Hindlimb muscle (tissue), 1 donor: ENCODE measurements around the gene BPIFB4. TPM values are rescaled to one million over a fixed set of nuclear protein-coding genes. Genes with fewer than 3 reads are reported as not detected.
"Not testable (repeated sequence)": the region's sequence is repeated elsewhere in the genome, so short reads cannot be mapped to it uniquely, and the experiment has no call there.

Experiments used
- DNase-seq: peaks from one replicate; pipeline ENCODE4 v3.0.0-alpha.2; 2013
- polyA plus RNA-seq: library from polyadenylated mRNA; unstranded; fragments of 120-200 nt; gene quantifications from one replicate; pipeline ENCODE4 v1.2.1, GENCODE V29; 2013; ENCODE audit not compliant: insufficient read length

Gene BPIFB4
- polyA plus RNA-seq, 1 donor: 0.23 TPM

DNA sequence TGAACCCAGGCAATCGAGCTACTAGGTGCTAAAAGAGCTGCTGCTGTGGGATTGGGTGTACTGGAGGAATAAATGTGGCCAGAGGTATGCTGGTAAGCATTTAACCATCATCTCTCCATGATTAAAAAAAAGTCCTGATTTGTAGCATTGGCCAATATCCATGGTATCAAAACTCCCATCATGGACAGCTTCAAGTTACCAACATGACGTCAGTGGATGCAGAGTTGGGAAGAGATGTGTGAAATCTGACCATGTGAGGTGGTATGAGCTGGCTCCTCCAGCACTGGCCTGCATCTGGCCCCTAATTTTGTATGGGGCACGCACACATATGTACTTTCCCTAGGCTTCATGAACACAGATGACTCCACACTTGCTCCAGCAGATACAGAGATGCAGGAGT is 11.7 kb downstream of the BPIFB4 start:
- DNase-seq: no peak

DNA sequence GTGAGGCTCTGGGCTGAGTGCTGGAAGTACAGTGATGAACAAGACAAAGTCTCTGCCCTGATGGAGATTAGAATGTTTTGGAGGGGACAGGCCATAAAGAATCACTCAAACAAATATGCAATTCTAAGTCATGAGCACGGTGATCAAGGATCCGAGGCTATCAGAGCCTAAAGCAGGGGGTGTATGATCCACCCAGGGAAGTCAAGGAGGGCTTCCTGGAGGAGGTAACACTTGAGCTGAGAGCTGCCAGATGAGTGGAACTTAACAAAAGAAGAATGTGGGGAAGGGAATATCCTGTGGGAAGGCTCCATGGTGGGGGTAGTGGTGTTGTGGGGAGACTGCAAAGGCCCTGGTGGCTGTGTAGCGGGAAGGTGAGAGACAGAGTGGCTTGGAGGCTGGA is 12.2 kb downstream of the BPIFB4 start:
- no peak for DNase-seq

DNA sequence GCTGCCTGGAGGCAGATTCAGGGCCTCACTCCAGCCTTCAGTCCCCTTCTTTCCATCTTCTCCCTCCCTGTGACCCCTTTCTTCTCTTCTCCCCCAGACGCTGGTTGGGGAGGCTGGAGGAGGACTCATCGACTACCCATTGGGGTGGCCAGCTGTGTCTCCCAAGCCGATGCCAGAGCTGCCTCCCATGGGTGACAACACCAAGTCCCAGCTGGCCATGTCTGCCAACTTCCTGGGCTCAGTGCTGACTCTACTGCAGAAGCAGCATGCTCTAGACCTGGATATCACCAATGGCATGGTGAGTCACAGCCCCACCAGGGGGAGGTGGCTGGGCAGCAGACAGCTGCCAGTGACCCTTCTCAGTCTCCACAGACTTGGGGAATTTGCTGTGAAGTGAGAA is 12.9 kb downstream of the BPIFB4 start:
- DNase-seq: no peak

DNA sequence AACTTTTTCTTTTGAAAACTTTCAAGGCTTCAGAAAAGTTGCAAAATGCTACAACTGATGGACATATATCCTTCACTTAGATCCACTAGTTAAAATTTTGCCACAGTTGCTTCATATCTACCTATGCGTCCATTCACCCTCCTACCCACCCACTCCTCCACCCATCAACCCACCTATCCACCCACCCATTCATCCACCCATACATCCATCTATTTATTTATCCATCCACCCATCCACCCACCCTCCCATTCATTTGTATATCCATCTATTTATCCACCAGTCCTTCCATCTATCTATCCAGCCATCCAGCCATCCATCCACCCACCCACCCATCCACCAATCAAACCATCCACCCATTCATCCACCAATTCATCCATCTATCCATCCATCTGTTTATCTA is 13.6 kb downstream of the BPIFB4 start:
- DNase-seq: no peak

DNA sequence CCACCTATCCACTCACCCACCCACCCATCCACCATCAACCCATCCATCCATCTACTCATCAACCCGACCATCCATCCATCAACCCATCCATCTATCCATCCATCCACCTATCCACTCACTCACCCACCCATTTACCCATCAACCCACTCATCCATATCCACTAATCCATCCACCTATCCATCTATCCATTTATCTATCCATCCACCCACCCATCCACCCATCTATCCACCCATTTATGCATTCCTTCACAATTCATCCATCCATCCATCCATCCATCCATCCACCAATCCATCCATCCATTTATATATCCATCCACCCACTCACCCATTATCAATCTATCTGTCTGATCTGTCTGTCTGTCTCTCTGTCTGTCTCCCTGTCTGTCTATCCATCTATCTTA is 14.1 kb downstream of the BPIFB4 start:
- no peak for DNase-seq

DNA sequence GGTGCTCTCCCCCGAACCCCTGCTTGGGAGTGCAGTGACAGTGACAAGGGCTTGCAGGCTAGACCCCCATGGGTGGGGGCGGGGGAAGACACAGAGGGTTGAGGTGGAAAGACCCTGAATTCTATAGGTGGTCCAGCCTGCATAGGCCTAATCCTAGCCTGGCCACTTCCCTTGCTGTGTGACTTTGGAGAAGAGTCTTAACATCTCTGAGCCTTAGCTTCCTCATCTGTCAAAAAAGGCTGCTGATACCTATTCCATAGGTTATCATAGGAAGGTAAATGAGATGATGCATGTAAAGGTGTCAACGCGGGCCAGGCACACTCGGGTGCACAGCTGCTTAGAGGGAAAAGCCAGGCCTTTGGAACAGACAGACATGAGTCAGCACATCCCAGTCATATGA is 15.8 kb downstream of the BPIFB4 start:
- no peak for DNase-seq

DNA sequence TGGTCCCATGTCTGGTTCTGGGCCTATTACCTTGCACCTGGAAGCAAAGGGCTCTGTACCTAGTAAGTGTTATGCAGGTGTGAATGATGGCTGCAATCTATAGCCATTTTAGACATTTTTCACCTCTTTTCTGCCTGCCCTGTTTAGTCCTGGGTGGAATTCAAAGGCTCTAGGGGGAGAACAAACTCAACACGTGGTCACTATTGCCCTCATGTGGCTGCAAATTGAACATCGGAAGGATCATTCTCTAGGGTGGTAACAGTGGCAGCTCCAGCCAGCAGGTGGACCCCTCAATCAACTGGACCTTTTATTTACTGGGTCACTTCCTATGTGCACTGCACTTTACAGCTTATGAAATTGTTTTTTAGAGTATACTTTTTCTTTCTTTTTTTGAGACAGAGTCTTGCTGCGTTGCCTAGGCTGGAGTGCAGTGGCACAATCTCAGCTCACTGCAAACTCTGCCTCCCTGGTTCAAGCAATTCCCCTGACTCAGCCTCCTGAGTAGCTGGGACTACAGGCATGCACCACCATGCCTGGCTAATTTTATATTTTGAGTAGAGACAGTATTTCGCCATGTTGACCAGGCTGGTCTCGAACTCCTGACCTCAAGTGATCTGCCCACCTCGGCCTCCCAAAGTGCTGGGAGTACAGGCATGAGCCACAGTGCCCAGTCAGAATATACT is 16.6 kb downstream of the BPIFB4 start:
- DNase-seq: peak; percentile 18

DNA sequence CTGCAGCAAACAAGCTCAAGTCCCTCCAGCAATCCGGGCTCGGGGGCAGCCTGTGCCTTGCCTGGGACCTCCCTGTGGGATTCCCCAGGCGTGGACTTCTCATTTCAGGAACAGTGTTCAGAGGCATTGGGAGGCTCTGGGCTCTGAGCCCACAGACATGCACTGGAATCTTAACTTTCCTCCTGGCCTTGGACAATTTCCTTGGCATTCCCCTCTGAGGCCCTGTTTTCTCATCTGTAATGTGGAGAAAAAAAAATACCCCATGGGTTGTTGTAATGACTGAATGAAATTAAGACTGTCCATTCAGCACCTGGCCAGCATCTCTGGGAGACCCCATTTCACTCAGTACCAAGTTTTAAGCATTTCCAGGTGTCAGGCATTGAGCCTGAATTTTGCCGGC is 17.6 kb downstream of the BPIFB4 start:
- peak; percentile 31 for DNase-seq

DNA sequence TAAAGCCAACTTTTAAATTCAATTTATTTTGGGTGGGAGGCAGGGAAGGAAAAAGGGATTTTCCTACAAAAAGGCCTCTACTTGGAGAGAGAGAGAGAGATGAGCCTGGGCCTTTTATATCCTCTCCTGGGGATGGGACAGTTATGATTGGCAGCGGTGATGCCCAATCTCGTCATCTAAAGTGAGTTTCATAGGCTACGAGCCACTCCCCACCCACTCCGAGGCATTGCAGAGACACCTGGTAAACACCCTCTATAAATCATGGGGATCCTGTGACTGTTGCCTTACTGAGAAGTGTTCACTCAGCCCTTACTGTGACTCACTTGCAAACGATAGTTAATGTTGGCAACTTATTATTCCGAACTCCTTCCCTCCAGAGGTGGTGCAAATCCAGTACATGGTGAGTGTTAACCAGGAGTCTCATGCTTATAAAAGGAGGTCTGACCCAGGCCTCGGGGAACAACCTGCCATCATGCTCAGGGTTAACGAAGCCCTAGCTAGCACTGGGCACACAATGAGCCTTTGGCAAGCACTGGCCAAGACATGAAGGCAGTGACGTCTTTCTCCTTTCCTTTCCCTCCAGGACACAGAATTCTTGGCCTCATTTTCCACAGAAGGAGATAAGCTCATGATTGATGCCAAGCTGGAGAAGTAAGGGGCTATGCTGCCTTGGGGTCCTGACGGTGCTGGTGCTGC is 20.5 kb downstream of the BPIFB4 start:
- no peak for DNase-seq

DNA sequence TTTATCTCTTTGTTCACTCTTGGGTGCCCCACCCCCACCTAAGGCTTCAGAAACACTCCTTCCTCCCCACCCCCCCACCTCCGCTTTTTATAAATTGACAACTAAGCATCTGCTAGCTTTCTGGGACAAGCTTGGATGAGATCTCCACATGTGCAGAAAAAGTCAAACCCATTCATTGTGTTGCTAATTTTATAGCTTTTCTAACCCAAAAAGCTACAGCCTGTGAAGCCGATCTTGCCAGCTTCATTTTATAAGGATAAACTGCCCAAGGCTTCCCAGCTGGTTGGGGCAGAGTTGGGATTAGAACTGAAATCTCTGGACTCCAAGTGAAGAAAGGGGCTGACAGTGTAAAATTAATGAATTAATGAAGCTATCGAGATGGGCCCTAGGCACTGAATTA is 24.1 kb downstream of the BPIFB4 start:
- no peak for DNase-seq

DNA sequence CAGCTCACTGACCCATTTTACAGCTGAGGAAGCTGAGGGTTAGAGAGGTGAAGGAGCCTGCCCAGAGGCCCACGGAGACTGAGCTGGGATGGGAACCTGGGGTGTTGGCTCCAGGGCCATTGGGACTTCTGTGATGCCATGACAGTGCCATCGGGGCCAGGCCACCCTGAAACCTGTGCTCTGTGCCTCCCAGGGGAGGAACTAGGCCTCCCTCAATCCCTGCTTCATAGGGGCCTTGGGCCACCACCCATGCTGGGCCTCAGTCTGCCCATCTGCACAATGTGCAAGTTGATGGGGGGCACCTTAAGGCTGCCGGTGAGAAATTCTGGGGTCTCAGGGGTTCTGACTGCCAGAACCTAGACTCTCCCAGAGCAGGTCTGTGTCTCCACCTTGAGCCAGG is 24.9 kb downstream of the BPIFB4 start:
- no peak for DNase-seq

DNA sequence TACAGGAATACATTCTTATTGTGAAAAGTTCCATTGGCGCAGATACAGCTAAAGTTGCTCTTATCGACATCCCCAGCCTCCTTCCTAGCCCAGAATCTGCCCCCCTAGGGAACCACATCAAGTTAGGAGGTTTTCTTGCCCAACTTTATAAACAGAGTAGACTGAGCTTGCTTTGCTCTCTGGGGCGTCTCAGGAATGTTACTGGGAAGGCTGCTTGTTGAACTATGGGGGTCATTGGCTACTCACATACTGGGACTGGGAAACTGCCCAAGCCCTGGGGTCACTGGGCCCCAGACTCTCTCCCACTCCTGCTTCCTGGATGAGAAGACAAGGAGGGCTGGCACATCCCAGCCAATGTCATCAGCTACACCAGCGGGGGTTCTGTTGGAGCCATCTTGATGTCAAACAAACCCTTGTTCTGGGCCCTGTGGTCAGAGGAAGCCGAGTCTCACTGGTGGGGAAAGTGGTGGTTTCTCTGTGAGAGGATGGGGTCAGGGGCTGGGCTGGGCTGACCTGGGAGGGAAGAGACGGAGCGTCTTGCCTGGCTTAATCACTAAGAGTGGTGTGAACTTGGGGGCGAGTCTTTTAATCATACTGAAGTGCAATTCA is 26.0 kb downstream of the BPIFB4 start:
- peak; percentile 19 for DNase-seq

DNA sequence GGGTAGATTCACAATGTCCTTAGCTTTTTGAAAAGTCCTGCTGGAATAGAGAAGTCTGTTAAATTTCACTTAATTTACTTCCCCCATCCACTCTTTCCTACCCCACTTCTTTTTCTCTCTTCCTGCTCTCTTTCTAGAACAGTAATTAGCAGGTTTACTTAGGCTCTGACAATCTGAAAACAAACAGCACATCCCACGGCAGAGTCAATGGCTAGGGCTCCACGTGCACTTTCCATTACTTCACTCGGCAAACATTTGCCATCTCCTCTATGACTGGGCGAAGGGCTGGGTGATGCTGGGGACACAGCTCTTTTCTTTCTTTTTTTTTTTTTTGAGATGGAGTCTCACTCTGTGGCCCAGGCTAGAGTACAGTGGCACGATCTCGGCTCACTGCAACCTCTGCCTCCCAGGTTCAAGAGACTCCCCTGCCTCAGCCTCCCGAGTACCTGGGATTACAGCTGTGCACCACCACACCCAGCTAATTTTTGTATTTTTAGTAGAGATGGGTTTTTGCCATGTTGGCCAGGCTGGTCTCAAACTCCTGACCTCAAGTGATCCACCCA is 26.7 kb downstream of the BPIFB4 start:
- not testable (repeated sequence) for DNase-seq

DNA sequence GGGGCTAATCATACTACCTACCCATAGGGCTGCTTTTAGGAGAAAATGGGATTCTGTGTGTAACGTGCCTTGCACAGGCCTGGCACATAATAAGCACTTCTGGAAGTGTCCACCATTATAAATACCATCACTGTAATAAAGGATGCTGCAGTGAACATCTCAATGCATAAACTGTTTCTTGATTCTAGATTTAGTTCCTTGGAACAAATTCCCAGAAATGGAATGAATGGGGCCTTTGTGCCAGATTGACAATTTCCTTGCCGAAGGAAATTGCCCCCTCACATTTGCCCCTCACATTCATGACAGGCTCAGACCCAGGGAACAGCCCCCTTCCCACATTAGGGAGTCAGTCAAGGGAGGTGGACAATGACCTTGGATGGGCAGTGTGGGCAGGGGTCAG is 29.2 kb downstream of the BPIFB4 start:
- DNase-seq: no peak

DNA sequence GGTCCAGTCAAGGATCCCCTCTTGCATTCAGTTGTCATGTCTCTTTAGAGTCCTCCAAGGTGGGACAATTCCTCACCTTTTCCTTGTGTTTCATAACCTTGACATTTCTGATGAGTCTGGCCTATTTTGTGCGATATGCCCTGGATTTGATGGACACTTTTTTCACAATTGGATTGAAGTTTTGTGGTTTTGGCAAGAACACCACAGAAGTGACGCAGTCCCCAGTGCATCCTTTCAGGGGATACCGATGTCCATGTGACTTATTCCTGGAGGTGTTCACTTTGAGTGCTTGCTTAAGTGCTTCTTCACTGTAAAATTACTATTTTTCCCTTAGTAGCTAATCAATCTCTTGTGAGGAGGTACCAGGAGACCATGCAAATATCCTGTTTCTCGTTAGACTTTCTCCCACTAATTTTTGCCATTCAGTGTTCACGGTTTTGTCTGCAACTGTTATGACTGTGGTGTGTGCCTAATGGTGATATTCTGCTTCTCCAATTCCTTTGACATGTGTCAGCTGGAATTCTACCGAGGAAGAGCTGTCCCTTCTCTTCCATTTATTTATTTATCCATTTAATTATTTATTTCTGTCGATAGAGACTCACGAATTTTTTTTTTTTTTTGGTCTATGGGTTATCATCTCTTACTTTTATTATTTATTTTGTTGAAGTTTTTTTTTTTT is 30.8 kb downstream of the BPIFB4 start:
- no peak for DNase-seq

DNA sequence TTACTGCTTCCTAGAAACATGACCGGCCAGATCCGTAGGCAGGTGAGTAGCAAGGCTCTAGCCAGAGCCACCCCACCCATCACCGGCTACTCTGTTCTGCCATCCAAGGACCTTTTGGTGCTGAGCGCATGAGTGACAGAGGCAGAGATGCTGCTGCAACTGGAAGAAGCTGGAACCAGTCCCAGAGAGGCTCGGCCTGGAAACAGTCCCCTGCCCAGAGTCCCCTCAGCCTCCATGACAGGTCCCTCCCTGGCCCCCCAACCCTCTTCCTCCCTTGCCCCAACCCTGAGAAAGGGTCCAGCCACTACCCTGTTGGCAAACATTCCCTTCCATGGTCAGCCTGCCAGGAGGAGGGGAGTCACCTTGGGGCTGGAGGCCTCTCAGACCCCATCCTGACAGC is 31.9 kb downstream of the BPIFB4 start:
- no peak for DNase-seq

DNA sequence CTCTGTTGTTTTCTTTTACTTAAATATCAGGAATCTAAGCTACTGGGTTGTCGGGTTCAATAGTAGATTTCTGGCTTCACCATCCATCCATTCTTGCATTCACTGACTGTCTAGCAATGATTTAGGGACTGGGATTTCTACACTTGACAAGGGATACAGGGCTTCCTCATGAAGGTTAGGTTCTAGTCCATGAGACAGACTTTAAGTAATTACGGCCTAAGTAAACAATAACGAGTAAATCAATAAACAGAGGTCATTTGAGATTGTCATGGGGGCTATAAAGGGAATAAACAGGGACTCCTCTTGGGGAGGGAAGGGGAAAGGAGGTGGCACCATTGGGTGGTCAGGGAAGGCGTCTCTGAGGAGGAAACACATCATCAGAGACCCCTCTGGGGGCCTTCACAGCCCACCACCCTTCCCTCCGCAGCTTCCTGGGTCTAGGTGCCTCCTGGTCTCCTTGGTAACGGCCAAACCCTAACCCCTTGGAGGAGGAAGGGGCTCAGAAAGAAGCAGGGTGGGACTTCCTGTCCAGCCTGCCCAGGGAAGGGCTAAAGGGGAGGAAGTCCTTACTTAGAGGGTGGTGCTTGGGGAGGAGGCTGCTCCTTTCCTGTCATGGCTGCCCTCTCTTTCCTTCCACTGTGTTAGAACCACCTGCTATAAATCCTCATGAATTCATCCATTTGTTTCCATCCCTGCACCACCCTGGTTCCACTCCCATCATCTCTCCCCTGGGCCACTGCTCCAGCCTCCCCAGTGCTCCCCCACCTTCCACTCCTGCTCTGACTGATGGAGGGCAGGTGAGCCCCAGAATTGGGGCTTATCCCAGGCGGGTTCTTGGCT is 33.3 kb downstream of the BPIFB4 start:
- DNase-seq: no peak

DNA sequence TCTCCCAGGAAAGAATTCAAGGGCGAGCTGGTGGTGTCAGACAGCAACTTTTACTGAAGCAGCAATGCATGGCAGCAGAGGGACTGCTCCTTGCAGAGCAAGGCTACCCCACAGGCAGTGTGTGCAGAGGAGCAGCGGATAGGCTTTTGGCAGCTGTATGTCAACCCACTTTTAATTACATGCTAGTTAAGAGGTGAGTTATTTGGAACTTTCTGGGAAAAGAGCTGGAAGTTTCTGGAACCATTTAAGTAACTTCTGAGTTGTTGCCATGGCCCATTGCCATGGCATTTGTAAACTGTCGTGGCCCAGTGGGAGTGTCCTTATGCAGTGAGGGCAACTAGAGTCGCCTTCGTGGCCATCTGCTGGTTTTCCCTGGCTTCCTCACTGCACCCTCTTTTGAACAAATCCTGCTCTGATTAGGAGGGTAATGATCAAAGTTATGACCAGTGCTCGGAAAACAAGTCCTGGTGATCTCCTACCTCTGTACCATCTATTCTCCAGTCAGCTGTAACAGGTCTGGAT is 34.0 kb downstream of the BPIFB4 start:
- no peak for DNase-seq

DNA sequence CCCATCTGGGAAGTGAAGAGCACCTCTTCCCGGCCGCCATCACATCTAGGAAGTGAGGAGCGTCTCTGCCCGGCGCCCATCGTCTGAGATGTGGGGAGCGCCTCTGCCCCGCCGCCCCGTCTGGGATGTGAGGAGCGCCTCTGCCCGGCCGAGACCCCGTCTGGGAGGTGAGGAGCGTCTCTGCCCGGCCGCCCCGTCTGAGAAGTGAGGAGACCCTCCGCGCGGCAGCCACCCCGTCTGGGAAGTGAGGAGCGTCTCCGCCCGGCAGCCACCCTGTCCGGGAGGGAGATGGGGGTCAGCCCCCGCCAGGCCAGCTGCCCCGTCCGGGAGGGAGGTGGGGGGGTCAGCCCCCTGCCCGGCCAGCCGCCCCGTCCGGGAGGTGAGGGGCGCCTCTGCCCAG is 36.1 kb downstream of the BPIFB4 start:
- not testable (repeated sequence) for DNase-seq

DNA sequence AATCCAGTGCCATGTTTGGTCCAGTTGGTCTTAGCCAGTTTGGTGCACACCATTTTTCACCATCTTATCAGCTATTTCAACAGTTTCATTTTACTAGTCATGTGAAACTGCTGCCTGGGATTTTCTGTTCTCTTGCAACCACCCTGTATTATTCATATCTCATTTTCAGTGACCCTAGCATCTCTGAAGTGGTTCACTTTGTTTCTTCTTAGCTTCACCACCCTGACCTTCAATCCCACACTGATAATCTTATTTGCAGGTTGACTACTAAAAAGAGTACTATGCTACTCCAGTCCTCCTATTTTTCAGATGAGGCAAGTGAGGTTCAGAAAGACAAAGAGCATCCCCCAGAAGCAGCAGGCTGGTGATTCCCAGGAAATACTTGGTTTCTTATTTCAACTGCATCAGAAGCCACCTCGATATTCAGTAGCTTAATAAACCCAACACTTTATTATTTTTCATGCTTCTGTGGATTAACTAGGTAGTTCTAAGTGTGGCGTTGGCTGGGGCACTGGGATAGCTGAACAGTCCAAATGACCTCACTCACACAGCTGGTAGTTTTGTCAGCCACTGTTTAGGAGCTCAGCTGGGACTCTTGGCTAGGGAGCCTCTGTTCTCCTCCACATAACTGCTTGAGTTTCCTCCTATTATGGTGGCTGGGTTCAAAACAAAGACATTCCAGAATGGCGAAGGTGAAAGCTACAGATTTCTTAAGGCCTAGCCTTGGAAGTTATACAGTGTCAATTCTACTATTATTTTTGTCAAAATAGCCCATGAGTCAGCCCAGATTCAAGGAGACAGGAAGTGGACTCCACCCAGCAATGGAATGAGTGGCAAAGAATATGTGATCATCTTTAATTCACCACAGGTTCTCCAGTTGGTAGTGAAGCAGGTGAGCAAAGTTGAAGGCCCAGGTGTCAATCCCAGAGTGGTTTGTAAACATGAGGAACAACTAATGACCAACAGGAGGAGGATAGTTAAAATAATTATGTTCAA is 40.6 kb downstream of the BPIFB4 start:
- DNase-seq: no peak

DNA sequence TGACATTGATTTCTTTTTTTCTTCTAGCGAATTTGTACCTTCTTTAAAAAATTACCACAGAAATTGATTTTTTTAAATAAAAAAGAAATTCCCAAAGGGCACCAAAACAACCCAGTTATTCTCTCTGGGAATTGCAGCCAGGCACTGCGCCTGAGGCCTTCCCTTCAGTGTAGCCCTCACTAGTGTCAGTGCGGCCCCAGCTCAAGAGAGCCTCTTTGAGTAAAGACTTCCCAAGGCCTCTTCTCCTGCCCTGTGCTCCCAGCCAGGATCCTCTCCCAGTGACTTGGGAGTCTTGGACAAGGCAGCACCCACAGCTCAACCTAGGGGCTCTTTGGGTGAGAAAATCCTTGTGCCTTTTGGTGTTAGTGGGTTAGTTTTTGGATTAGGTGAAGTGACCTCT is 41.5 kb downstream of the BPIFB4 start:
- no peak for DNase-seq
